ENCODE measurements around the gene HDAC5. TPM values are rescaled to one million over a fixed set of nuclear protein-coding genes. Genes with fewer than 3 reads are reported as not detected.
A peak's percentile ranks its signal among the peaks of the same experiment; 100 is the strongest.
"Not testable (repeated sequence)": the region's sequence is repeated elsewhere in the genome, so short reads cannot be mapped to it uniquely, and the experiment has no call there.

Gene HDAC5
- total RNA-seq, 2 experiments from 2014 or later: 18.2 to 18.7 TPM

GRCh38 chr17:44144966-44145739 lies 21.7 kb upstream of the HDAC5 start:
- H3K27me3 Mint-ChIP-seq: peaks cover 6% of the 10 kb centered on the region
- H3K4me3 Mint-ChIP-seq: no peak overlapping the region
- H3K4me1 Mint-ChIP-seq: peaks cover 8% of the 10 kb centered on the region
- H3K36me3 Mint-ChIP-seq: peaks cover 29% of the 10 kb centered on the region
- H3K27ac Mint-ChIP-seq: no peak overlapping the region
- no peaks in the 10 kb centered on the region for H3K9me3 Mint-ChIP-seq
- DNase-seq: no peak

- H3K27ac Mint-ChIP-seq, H3K9me3 Mint-ChIP-seq, H3K4me1 Mint-ChIP-seq, DNase-seq, H3K27me3 Mint-ChIP-seq: not testable (repeated sequence)
- Mint-ChIP-seq H3K4me3 (peak overlapping the region; percentile 18), H3K36me3 (peaks cover 24% of the 10 kb centered on the region)
Measured at GRCh38 chr17:44143921-44144320, 20.5 kb upstream of the HDAC5 start.

- H3K27ac Mint-ChIP-seq: peak overlapping the region; percentile 60
- peaks cover 6% of the 10 kb centered on the region for H3K27me3 Mint-ChIP-seq
- peak overlapping the region; percentile 37 for H3K4me3 Mint-ChIP-seq
- DNase-seq: peak; percentile 79
- peaks cover 5% of the 10 kb centered on the region for H3K36me3 Mint-ChIP-seq
- H3K9me3 Mint-ChIP-seq: no peaks in the 10 kb centered on the region
- peaks cover 23% of the 10 kb centered on the region for H3K4me1 Mint-ChIP-seq
Measured at GRCh38 chr17:44137891-44138709, 14.7 kb upstream of the HDAC5 start.

GRCh38 chr17:44134752-44135568 lies 11.5 kb upstream of the HDAC5 start:
- H3K27ac Mint-ChIP-seq: no peak overlapping the region
- peaks cover 19% of the 10 kb centered on the region for H3K4me1 Mint-ChIP-seq
- H3K27me3 Mint-ChIP-seq: no peaks in the 10 kb centered on the region
- no peaks in the 10 kb centered on the region for H3K9me3 Mint-ChIP-seq
- no peaks in the 10 kb centered on the region for H3K36me3 Mint-ChIP-seq
- DNase-seq: no peak
- H3K4me3 Mint-ChIP-seq: no peak overlapping the region

- Mint-ChIP-seq H3K4me3 (no peak overlapping the region), H3K4me1 (peaks cover 19% of the 10 kb centered on the region), H3K9me3 (no peaks in the 10 kb centered on the region), H3K27ac (no peak overlapping the region), H3K27me3 (no peaks in the 10 kb centered on the region), H3K36me3 (no peaks in the 10 kb centered on the region)
- DNase-seq: no peak
Measured at GRCh38 chr17:44133918-44134476, 10.6 kb upstream of the HDAC5 start.

- Mint-ChIP-seq H3K4me1 (peaks cover 6% of the 10 kb centered on the region), H3K4me3 (no peak overlapping the region), H3K27ac (peak overlapping the region; percentile 0), H3K9me3 (no peaks in the 10 kb centered on the region), H3K27me3 (no peaks in the 10 kb centered on the region), H3K36me3 (no peaks in the 10 kb centered on the region)
- no peak for DNase-seq
Measured at GRCh38 chr17:44132275-44132821, 8.9 kb upstream of the HDAC5 start.

- not testable (repeated sequence) for H3K4me3 Mint-ChIP-seq, H3K27me3 Mint-ChIP-seq
Measured at GRCh38 chr17:44131372-44131771, 7.9 kb upstream of the HDAC5 start.

GRCh38 chr17:44130693-44131349 lies 7.4 kb upstream of the HDAC5 start:
- no peak for DNase-seq
- no peak overlapping the region for H3K27ac Mint-ChIP-seq
- H3K36me3 Mint-ChIP-seq: no peaks in the 10 kb centered on the region
- H3K4me1 Mint-ChIP-seq: peaks cover 5% of the 10 kb centered on the region
- no peak overlapping the region for H3K4me3 Mint-ChIP-seq
- no peaks in the 10 kb centered on the region for H3K27me3 Mint-ChIP-seq
- H3K9me3 Mint-ChIP-seq: no peaks in the 10 kb centered on the region

More at GRCh38 chr17:44131372-44131771, 7.9 kb upstream of the HDAC5 start:
- not testable (repeated sequence) for H3K36me3 Mint-ChIP-seq, H3K4me1 Mint-ChIP-seq, H3K27ac Mint-ChIP-seq, H3K9me3 Mint-ChIP-seq, DNase-seq

- H3K27ac Mint-ChIP-seq: no peak overlapping the region
Measured at GRCh38 chr17:44128383-44128782, 4.9 kb upstream of the HDAC5 start.

GRCh38 chr17:44124118-44124438 lies 637 bp upstream of the HDAC5 start:
- H3K36me3 Mint-ChIP-seq: no peaks in the 10 kb centered on the region
- no peaks in the 10 kb centered on the region for H3K9me3 Mint-ChIP-seq
- no peaks in the 10 kb centered on the region for H3K27me3 Mint-ChIP-seq
- peak overlapping the region; percentile 91 for H3K4me3 Mint-ChIP-seq
- peaks cover 23% of the 10 kb centered on the region for H3K4me1 Mint-ChIP-seq
- H3K27ac Mint-ChIP-seq: peak overlapping the region; percentile 99
- no peak for DNase-seq

More at GRCh38 chr17:44128383-44128782, 4.9 kb upstream of the HDAC5 start:
- DNase-seq: no peak
- H3K4me3 Mint-ChIP-seq: no peak overlapping the region
- H3K9me3 Mint-ChIP-seq: no peaks in the 10 kb centered on the region
- H3K4me1 Mint-ChIP-seq: peaks cover 10% of the 10 kb centered on the region
- H3K27me3 Mint-ChIP-seq: no peaks in the 10 kb centered on the region
- no peaks in the 10 kb centered on the region for H3K36me3 Mint-ChIP-seq

- Mint-ChIP-seq H3K9me3 (no peaks in the 10 kb centered on the region), H3K27me3 (no peaks in the 10 kb centered on the region), H3K4me1 (peaks cover 25% of the 10 kb centered on the region), H3K4me3 (peak overlapping the region; percentile 91), H3K36me3 (no peaks in the 10 kb centered on the region), H3K27ac (peak overlapping the region; percentile 69)
- DNase-seq: no peak
Measured at GRCh38 chr17:44122816-44123355, 555 bp downstream of the HDAC5 start.

GRCh38 chr17:44121997-44122815 lies 1.2 kb downstream of the HDAC5 start:
- H3K27me3 Mint-ChIP-seq: no peaks in the 10 kb centered on the region
- DNase-seq: no peak
- peak overlapping the region; percentile 69 for H3K27ac Mint-ChIP-seq
- H3K4me3 Mint-ChIP-seq: peak overlapping the region; percentile 91
- no peaks in the 10 kb centered on the region for H3K9me3 Mint-ChIP-seq
- H3K4me1 Mint-ChIP-seq: peaks cover 25% of the 10 kb centered on the region
- no peaks in the 10 kb centered on the region for H3K36me3 Mint-ChIP-seq

GRCh38 chr17:44120851-44121605 lies 2.4 kb downstream of the HDAC5 start:
- H3K27ac Mint-ChIP-seq: no peak overlapping the region
- no peaks in the 10 kb centered on the region for H3K36me3 Mint-ChIP-seq
- no peaks in the 10 kb centered on the region for H3K9me3 Mint-ChIP-seq
- H3K4me3 Mint-ChIP-seq: no peak overlapping the region
- DNase-seq: no peak
- H3K27me3 Mint-ChIP-seq: no peaks in the 10 kb centered on the region
- peaks cover 25% of the 10 kb centered on the region for H3K4me1 Mint-ChIP-seq
